ENCODE results near the gene NT5DC4. TPM values are rescaled to one million over a fixed set of nuclear protein-coding genes. Genes with fewer than 3 reads are reported as not detected.

Gene NT5DC4
- not detected in 2 replicates for total RNA-seq

- no peak for DNase-seq
Measured at GRCh38 chr2:112720785-112721184, at the start of gene NT5DC4. TSS of gene NT5DC4 (plus strand) at chr2:112721020. CDS start at chr2:112721080, 60 bp downstream.

GRCh38 chr2:112671801-112672200 is 49.0 kb upstream of the NT5DC4 start:
- DNase-seq, result no peak

GRCh38 chr2:112673008-112673407 is 47.8 kb upstream of the NT5DC4 start:
- DNase-seq, result no peak

DNA sequence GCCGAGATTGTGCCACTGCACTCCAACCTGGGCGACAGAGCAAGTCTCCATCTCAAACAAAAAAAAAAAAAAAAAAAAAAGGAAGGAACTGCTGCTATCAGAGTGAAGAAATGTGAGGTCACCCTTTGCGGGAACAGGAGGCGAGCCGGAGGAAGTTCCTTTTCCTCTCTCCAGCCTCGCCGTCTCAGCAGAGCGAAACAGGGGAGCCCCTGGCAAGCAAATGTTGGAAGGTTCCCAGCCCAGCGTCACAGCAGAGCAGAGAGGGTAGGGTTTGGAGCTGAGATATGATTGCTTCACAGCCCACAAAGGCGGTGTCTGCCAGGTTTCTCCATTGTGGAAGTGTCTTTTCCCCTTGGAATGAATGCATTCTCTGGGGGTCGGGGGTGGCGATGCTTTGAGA is 46.6 kb upstream of the NT5DC4 start:
- DNase-seq, result peak; percentile 85

GRCh38 chr2:112679484-112679883 is 41.3 kb upstream of the NT5DC4 start:
- DNase-seq, result no peak

DNA sequence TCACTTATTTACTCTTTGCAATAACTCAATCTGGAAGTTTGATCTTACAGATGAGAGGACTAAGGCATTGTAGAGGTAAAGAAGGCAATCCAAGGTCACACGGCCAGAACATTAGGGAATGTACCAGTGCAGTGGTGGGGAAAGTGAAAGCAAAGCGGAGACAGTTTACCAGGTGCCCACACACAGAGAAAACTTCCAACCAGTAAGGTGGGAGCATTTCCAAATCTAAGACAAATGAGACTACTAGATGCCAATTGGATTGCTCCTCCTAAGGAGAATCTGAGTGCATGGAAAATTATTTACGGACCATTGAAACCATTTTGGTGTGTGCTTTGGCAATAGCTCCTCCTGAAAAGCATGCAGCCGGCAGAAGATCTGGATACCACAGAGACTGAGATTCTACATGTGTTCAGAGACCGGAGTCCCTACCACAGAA is 40.1 kb upstream of the NT5DC4 start:
- no peak for DNase-seq

DNA sequence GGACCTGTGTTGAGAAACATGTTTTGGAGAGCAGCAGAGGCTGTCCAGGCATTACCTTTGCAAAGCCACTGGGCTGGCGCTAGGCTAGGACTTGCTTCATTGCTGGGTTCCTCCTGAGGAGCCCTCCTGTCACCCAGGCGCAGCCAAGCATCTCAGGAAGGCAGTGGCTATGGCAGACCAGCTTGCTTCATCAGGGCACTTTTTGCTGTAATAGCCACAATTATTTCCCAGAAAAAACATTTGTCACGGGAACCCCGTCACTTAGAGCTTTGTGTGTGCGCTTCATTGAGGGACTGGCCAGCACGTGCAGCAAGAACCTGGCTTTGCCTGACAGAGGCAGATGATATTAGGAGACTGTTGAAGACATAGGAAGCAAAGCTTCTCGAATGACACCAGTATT is 38.7 kb upstream of the NT5DC4 start:
- DNase-seq, result no peak

DNA sequence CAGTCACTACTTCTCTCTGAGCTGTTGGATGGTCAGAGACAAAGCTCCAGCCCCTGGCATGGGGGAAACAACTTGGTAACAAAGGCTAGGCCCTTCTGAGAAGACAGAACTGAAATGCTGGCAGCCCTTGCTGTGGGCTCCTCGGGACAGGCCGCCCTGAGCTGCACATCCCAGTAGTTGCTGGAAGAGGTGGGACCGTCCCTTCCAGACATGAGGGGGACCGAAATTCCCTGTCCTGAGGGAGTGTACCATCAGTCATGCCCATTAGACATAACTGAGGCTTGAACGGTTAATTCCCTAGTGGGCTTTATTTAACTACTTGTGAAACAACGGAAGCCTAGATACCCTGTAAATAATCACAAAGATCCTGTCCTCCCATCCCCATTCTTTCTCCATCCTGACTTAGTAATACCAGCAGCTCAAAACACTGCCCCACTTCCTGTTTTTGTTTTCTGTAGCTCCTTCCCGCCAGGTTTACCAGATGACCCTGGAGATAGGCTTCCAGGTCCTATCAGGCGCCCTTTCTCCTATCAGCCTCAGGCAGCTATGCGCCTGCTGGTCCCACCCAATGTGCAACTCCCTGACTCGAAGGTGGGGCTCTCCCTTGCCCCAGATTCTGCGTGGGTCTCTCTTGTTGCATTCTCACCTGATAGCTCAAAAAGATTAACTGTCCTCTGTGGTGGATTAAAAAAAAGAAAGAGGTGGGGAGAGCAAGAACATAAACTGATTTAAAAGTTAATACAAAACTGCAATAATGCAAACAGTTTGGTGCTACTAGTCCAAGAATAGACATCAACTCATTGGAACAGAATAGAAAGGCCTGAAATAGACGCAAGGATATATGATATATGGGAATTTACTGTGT is 37.0 kb upstream of the NT5DC4 start:
- DNase-seq, result peak; percentile 21

DNA sequence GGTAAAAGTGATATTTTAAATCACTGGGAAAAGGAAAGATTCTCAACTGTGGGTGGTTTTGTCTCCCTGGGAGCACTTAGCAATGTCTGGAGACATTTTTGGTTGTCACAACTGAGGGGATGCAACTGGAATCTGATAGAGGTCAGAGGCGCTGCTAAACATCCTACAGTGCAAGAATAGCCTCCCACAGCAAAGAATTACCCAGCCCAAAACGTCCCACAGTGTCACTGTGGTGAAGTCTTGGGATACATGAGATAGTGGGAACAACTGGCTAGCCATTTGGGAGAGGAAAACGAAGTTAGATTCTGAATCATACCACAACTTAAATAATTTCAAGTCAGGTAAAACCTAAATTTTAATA is 36.4 kb upstream of the NT5DC4 start:
- no peak for DNase-seq

GRCh38 chr2:112685271-112685884 is 35.4 kb upstream of the NT5DC4 start:
- DNase-seq, result no peak

- DNase-seq, result no peak
Measured at GRCh38 chr2:112686348-112687217, 34.2 kb upstream of the NT5DC4 start.

GRCh38 chr2:112687522-112687921 is 33.3 kb upstream of the NT5DC4 start:
- DNase-seq, result no peak

DNA sequence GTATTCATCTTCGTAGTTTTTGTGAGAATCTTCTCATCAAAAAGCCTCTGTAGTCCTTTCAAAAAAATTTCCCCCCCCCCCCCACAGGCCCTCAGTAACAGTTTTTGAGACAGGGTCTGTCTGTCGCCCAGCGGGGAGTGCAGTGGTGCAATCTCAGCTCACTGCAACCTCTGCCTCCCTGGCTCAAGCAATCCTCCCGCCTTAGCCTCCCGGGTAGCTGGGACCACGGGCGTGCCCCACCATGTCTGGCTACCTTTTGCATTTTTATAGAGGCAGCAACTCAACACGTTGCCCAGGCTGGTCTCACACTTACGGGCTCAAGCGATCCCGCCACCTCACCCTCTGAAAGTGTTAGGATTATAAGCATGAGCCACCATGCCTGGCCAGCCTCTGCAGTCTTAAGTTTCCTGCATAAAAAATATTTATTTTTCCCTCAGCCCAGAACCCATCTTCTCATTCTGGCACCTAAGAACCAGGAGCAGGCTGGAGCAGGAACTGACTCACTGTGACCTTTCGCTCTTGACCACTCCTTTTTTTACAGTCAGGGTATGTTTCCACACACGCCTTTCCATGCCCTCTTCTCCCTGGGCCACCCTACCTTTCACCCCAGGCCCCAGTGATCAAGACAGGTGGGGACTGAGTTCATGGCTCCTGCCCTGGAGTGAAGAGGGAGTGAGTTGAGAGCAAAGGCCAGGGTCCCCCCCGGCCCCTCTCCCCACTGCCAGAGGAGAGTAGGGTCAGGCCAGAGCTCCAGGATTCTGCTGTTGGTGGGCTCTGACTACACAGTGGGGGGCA is 32.5 kb upstream of the NT5DC4 start:
- peak; percentile 46 for DNase-seq

GRCh38 chr2:112690853-112691401 is 29.9 kb upstream of the NT5DC4 start:
- DNase-seq, result peak; percentile 79

DNA sequence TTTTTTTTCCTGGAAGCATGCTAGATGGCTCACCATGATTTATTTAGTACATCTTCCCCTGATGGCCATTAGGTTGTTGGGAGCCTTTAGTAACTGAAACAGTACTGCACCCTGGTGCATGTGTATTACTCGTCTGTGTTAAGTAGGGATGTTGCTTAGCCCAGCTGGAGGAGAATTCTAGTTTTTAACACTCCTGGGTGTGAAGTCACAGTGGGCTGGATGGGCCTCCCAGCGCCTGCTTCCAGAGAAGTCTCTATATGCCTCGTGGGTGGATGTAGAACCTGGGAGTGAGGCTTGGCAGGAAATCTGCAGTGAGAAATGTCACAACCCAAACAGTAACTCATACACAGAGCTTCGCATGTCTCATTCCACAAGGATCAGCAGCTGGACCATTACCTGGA is 28.9 kb upstream of the NT5DC4 start:
- DNase-seq, result no peak

DNA sequence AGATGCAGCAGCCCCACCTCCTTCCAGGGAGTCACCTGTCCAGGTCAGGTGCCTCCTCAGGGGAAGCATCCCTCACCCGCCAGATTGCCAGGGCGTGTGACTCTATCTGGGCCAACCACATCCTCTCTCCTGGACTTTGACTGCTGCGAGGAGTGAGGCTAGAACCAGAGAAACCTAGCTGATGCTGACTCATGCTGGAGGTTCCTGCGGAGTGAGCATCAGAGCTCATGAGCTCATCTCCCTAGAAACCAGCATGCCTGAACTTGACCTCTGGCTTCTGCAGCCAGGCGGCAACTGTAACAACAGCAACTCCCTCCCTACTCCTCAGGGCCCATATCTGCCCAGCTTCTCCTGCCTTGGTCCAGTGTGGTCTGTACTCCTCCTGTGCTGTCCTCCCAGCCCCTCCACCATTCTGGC is 28.3 kb upstream of the NT5DC4 start:
- peak; percentile 85 for DNase-seq

DNA sequence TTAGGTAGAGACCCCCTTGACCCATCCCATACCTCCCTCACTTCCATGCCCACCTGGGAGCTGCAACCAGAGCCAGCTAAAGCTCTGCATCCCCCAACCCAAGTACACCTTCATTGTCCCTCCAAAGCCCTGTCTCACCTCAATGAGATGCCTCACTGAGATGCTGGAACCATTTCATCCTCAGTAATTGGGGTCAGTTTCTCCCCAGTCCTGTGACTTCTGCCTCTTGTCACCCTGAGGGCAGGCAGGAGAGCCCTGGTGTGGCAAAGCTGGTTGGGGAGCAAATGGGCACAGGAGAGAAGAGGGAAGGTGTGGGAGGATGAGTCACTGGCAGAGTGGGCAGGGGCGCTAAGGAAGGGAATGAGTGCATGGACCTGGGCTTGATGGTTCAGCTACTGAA is 27.9 kb upstream of the NT5DC4 start:
- no peak for DNase-seq

- DNase-seq, result no peak
Measured at GRCh38 chr2:112693596-112693995, 27.2 kb upstream of the NT5DC4 start.

- DNase-seq, result no peak
Measured at GRCh38 chr2:112694182-112694581, 26.6 kb upstream of the NT5DC4 start.

DNA sequence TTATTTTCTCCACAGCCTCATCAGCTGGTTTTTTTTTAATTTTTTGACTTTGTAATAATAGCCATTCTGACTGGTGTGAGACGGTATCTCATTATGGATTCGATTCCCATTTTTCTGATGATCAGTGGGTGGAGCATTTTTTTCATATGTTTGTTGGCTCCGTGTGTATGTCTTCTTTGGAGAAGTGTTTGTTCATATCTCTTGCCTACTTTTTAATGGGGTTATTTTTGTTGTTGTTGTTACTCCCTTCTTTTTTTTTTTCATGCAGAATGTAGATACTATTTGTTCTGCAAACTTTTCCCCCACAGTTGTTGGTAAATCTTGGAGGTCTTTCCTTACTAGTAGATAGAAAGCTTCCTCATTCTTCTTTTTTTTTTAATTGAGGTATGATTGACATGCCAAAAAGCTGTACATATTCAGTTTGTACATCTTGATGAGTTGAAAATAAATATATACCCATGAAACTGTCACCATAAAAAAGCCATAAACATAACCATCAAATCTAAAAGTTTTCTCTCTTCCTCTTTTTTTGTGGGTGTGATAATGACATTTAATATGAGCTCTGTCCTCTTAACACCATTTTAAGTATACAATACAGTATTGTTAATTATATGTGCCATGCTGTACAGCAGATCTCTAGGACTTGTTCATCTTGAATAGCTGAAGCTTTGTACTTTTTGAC is 21.8 kb upstream of the NT5DC4 start:
- DNase-seq, result no peak

DNA sequence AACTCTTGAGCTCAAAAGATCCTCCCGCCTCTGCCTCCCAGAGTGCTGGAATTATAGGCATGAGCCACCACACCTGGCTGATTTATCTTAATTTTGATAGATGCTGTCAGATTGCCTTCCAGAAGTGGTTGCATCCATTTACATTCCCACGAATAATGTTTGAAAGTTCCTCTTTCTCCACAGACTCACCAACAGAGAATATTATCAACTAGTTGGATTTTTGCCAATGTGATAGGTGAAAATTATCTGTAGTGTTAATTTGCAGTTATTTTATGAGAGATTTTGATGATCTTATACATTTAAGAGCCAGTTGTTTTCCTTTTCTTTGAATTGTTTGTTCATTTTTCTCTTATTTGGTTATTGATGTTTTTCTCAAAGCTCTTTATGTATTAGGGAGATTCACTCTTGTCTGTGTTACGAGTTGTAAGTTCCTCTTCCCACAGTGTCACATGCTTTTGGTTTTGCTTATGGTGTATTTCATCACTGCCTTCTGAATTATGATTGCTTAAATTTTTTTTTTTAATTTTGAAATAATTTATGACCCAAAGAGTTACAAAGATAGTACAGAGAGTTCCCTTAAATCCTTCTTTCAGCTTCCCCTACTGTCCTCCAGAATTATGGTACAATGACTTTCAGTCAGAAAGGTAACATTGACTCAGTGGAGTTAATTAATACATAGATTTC is 20.7 kb upstream of the NT5DC4 start:
- no peak for DNase-seq
